ENCODE measurements around the gene C14orf119.

C14orf119 gene

GRCh38 chr14:23112359-23113178 is 17.3 kb downstream of the C14orf119 start:
- no peak for DNase-seq

DNA sequence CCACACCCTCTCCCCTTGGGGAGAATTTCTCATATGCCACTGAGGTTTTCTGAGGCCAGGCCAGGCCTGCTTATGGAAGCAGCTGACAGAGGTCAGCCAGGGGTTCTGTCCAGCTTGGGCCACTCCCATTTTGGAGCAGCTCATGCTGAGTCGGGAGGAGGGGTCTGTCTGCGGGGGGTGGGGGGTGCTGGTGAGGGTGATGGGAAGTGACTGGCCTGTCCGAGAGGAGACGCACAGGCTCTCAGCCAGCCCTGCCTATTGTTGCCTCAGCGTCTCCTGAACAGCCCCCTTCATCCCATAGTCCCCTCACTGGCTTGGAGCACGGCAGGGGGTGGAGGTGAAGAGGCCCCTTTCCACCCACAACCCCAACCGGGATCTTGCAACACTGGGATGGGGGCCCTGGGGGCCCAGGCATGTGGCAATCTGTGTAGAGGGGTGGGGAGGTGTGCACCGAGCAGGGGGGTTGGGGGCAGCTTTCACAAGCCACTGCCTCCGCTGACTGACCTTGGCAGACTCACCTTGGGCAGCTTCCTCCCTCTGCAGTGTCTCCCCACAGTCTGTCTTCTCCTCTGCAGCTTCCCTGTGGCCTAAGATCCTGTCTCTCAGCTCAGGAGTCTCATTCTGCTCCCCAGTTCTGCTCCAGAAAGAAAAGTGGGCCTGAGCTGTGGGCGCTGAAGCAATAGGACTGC is 18.3 kb downstream of the C14orf119 start:
- DNase-seq, result no peak

DNA sequence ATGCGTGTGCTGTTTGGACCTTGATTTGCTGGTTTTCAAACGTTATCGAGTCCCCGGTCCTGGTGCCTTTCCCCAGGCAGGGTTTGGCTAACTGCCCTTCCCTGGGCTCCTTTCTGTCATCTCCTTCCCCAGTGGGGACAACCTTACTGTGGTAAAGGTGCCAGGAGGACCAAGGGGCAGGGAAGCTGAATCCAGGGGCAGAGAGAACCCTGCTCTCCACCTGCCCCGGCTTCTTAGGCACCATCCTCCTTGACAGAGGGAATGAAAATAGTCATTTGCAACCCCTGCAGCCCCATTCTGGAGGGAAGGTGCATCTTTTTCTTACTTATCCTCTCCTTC is 18.8 kb downstream of the C14orf119 start:
- DNase-seq, result no peak

GRCh38 chr14:23114669-23115038 is 19.3 kb downstream of the C14orf119 start:
- no peak for DNase-seq

- DNase-seq, result no peak
Observed at GRCh38 chr14:23115039-23115731, 19.9 kb downstream of the C14orf119 start.

- no peak for DNase-seq
Observed at GRCh38 chr14:23115918-23116317, 20.6 kb downstream of the C14orf119 start.

DNA sequence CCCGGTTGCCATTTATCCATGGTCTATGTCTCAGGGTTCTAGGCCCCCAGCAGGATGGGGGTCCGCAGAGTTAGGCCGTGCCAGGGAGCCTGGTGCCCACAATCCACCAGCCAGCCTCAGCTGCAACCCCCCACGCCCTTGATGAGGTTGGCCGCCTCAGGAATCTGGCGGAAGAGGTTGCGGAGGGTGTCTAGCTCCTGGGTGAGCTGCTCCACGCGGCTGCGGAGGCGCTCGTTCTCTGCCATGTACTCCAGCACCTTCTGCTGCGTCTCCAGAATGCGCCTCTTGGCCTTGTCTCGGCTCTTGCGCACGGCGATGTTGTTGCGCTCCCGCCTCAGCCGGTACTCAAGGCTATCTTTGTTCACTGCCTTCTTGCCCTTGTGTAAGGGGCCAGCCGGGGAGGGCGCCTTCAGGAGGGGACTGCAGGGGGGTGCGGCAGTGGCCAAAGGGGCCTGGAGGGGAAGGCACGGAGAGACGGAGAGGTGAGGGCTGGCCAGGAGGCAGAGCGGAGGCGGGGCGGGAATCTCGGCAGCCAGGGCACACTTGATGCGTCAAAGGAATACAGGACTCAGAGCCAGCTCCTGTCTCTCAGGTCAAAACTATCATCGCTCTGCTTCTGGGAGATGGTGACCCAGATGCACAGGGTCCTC is 22.2 kb downstream of the C14orf119 start:
- no peak for DNase-seq

GRCh38 chr14:23118506-23119362 is 23.4 kb downstream of the C14orf119 start, which contains the start of gene CEBPE:
Gene CEBPE (minus strand): TSS chr14:23119255. CDS start chr14:23119091, 164 bp downstream.
- DNase-seq, result no peak

DNA sequence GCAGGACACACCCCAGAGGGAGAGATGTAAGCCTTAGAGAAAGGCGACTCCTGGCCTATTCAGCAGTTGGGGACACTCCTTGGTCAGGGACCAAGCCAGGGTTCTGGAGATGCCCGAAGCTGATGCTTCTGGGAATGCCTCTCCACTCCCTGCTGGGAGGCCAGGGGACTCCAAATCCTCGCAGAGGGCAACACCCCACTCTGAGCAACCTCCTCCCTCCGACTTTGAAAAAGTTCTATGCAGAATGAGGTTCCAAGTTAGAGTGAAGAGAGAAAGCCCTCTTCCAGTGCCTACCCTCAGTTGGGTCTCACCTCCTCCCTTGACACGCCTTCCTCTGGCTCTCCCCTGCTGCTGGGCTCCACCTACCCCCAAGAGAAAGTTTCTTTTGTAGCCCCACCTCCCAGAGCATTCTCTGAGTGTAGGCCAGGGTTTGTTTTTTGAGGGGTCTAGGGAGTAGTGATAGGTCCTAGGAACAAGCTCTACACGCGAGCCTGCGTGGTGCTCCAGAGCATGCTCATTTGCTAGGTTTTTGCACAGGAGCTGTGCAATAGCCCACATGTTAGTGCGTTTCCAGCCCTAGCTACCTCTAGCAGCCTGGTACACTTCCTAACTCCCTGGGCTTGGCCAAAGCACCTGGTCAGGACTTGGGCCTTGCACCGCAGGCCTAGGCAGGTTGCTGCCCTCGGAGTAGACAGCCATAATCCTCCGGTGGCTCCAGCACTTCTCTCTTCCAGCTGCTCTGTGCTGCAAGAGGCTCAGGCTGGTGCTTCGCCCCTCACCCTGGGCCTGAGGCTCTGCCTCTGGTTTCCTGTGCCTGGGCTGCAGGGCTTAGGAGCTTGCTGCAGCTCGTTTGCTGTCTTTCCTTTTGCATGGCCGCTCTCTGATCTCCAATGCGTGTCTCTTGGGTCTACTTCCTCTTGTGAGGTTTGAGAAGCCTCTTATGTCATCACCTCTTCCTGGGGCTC is 24.3 kb downstream of the C14orf119 start:
- DNase-seq, result peak; percentile 30

DNA sequence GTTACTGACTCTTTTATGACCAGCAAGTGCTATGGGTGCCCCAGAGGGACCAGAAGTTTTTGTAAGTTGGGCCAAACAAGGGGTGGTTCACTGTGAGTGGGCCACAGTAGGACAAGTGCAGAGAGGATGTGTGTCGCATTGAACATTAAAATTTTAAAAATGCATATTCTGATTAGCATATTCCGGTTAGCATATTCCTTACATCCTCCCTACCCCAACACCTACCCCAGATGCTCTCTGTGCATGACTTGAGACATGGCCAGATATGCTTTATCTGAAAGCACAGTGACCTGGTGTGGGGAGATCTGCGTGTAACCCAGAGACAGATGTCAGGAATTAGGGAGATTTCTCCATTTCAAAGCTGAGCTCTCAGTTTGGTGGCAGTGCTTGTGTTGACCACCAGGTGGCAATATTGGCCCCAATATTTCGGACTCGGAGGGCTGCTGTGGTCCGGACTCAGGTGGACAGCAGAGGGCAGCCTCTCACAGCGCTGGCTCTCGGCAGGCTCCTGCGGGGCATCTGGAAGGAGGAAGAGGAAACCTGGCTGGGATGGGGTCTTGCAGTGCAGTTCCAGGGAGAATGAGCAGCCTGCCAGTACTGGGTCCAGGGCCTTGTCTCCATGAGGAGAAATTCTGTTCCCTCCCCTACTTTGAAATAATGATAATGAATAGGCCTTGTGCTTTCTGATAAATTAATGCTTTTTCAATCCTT is 25.4 kb downstream of the C14orf119 start:
- DNase-seq, result peak; percentile 66

DNA sequence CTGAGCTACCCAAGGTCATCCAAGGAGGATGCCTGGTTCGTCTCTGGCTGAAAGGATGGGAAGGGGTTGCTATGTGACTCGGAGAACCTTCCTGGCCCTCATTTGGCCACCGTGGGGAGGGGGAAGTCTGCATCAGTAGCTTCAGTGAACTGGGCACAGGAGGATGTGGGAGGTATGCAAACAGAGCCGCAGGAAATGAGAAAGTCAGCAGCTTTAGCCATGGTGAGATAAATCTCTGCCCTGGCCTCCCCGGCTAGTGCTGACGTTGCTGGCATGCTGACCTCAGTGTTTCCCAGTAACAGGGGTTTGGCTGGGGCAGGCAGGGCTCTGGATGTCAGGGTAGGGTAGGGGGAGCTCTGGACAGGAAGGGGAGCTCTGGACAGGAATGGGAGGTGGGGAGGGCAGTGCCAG is 26.1 kb downstream of the C14orf119 start:
- no peak for DNase-seq

DNA sequence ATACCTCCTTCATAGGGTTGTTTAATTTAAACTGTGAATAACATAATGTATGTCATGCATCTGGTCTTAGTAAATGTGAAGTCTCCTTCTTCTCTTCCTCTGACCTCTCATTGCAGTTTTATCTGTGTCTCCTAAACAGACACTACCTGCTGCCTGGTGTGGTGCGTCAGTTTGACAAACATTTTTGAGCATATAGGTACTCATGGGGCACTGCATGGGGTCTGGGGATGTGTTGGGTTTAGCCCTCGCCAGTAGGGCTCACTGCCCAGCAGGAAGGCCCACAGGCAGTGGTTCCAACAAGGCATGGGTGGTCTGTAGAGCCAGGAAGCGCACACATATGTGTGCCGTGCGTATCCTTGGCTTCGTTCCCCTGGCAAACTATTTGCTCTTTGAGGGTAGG is 26.8 kb downstream of the C14orf119 start:
- DNase-seq, result no peak

GRCh38 chr14:23123419-23123818 is 28.1 kb downstream of the C14orf119 start:
- no peak for DNase-seq

DNA sequence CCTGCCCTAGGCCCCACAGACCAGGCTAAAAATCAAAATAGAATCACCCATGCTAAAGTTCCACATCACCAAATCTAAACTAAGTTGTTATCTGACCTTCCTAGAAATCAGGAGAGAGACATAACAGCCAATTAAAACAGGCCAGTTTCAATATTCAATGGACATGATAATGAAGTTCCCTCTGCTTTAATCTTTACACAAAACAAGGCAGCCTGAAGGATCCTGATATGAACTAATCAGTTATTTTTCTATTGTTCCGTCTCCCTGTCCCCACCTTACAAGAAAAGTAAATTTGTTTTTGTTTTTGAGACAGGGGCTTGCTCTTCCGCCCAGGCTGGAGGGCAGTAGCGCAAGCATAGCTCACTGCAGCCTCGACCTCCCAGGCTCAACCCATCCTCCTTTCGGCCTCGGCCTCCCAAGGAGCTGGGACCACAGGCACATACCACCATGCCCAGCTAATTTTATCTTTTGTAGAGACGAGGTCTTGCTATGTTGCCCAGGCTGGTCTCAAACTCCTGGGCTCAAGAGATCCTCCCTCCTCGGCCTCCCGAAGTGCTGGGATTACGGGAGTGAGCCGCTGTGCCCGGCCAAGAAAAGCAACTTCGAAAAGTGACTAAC is 29.1 kb downstream of the C14orf119 start:
- no peak for DNase-seq

DNA sequence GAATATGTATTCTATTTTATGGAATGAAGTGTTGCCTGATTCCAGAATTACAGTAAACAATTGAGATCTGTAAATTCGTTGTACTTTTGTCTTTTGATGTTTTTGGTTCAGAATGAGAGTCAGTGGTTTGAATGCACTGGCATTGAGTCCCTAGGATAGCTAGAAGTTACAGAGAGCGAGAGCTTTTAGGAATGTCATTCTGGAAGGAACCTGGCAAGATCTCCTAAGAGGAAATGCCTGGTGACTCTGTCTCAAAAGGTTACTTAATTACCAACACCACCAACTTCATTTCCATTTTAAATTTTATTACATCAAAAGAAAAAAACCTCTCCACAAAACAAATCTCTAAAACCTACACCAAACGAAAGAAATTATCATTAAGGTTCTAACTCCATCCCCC is 29.7 kb downstream of the C14orf119 start:
- DNase-seq, result no peak

DNA sequence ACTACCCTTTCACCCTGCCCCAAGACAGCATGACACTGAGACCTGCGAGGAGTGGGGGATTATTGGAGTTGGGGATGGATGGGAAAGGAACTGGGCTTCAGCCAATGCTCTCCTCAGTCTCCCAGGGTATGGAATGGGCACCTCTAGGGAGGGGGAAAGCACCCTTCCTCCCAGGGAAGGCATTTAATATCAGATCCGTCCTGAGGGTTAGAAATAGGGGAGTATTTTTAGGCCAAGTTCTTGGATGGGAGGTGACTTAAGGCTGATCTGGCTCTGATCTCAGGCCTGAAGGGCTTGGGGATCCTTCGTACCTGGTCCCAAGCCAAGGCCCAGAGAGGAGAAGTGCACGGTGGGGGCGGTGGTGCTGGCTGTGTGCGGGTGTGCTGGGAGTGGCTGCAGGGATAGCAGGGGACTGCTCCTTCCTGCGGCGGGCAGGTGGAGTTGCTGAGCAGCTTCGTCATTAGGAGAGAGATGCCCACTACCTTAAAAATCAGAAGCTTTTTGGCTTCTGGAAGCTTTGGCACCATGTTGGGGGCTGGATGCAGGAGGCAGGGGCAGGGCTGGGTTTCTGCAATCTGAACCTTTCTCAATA is 30.7 kb downstream of the C14orf119 start:
- no peak for DNase-seq

- no peak for DNase-seq
Observed at GRCh38 chr14:23126548-23127278, 31.4 kb downstream of the C14orf119 start.

GRCh38 chr14:23127861-23128260 is 32.6 kb downstream of the C14orf119 start:
- no peak for DNase-seq
